Progenitor cell of endocrine pancreas (in vitro differentiated cells): ENCODE measurements around the gene UPK3A. TPM values are rescaled to one million over a fixed set of nuclear protein-coding genes. Genes with fewer than 3 reads are reported as not detected.

Source experiments
- DNase-seq: peaks from one replicate; pipeline ENCODE4 v3.0.0; 2021; ENCODE audit warnings: low spot score; ENCODE audit not compliant: unreplicated experiment
- H3K27ac Mint-ChIP-seq: 2 replicates; pipeline ENCODE4 v1.8.0; 2021; ENCODE audit warnings: mild to moderate bottlenecking, moderate library complexity, mixed read lengths
- H3K27me3 Mint-ChIP-seq: 2 replicates; pipeline ENCODE4 v1.8.0; 2021; ENCODE audit warnings: mixed read lengths
- H3K36me3 Mint-ChIP-seq: 2 replicates; pipeline ENCODE4 v1.8.0; 2022; ENCODE audit warnings: mixed read lengths; ENCODE audit not compliant: insufficient read depth
- H3K4me1 Mint-ChIP-seq: 2 replicates; pipeline ENCODE4 v1.8.0; 2021; ENCODE audit warnings: low read depth, mixed read lengths
- H3K4me3 Mint-ChIP-seq: 2 replicates; pipeline ENCODE4 v1.8.0; 2021; ENCODE audit warnings: low read depth, mild to moderate bottlenecking, moderate library complexity, mixed read lengths
- H3K9me3 Mint-ChIP-seq: 2 replicates; pipeline ENCODE4 v1.8.0; 2021; ENCODE audit warnings: low read depth, mixed read lengths
- CTCF ChIP-seq: fragments of 200-600 bp; sonication (generic); IDR thresholded peaks from one replicate; pipeline ENCODE4 v1.5.0; 2021; ENCODE audit warnings: antibody characterized with exemption, mild to moderate bottlenecking; ENCODE audit not compliant: unreplicated experiment
- total RNA-seq: library from RNA; stranded (reverse); gene quantifications from 2 replicates; pipeline ENCODE4 v1.2.1, GENCODE V29; 2021

The UPK3A gene
- total RNA-seq, 1 donor from 2014 or later, result 0.57 TPM

GRCh38 chr22:45335854-45336522 is 51.2 kb downstream of the UPK3A start:
- Mint-ChIP-seq H3K36me3 (peaks cover 20% of the 10 kb centered on the region), H3K4me1 (peaks cover 15% of the 10 kb centered on the region), H3K9me3 (no peaks in the 10 kb centered on the region), H3K27ac (peak overlapping the region; percentile 72), H3K4me3 (no peak overlapping the region), H3K27me3 (no peaks in the 10 kb centered on the region)
- TF ChIP-seq CTCF, result no peak
- no peak for DNase-seq

- Mint-ChIP-seq H3K9me3 (no peaks in the 10 kb centered on the region), H3K27me3 (no peaks in the 10 kb centered on the region), H3K4me1 (peaks cover 15% of the 10 kb centered on the region), H3K27ac (peak overlapping the region; percentile 72), H3K4me3 (peak overlapping the region; percentile 59), H3K36me3 (peaks cover 20% of the 10 kb centered on the region)
- DNase-seq, result no peak
- TF ChIP-seq CTCF, result no peak
Observed at GRCh38 chr22:45336971-45337431, 52.3 kb downstream of the UPK3A start.

GRCh38 chr22:45337536-45337935 is 52.8 kb downstream of the UPK3A start:
- peaks cover 20% of the 10 kb centered on the region for H3K36me3 Mint-ChIP-seq
- DNase-seq, result no peak
- H3K4me3 Mint-ChIP-seq, result no peak overlapping the region
- peak overlapping the region; percentile 72 for H3K27ac Mint-ChIP-seq
- no peaks in the 10 kb centered on the region for H3K9me3 Mint-ChIP-seq
- H3K27me3 Mint-ChIP-seq, result no peaks in the 10 kb centered on the region
- peaks cover 15% of the 10 kb centered on the region for H3K4me1 Mint-ChIP-seq
- TF ChIP-seq CTCF, result no peak

- Mint-ChIP-seq H3K4me3 (no peak overlapping the region), H3K9me3 (no peaks in the 10 kb centered on the region), H3K36me3 (peaks cover 20% of the 10 kb centered on the region), H3K27me3 (no peaks in the 10 kb centered on the region), H3K27ac (no peak overlapping the region), H3K4me1 (peaks cover 15% of the 10 kb centered on the region)
- DNase-seq, result no peak
- TF ChIP-seq CTCF, result no peak
Observed at GRCh38 chr22:45338795-45339194, 54.0 kb downstream of the UPK3A start.

GRCh38 chr22:45340323-45340722 is 55.6 kb downstream of the UPK3A start:
- no peak for TF ChIP-seq CTCF
- no peaks in the 10 kb centered on the region for H3K9me3 Mint-ChIP-seq
- peaks cover 17% of the 10 kb centered on the region for H3K36me3 Mint-ChIP-seq
- peaks cover 15% of the 10 kb centered on the region for H3K4me1 Mint-ChIP-seq
- H3K27ac Mint-ChIP-seq, result no peak overlapping the region
- no peak overlapping the region for H3K4me3 Mint-ChIP-seq
- DNase-seq, result no peak
- no peaks in the 10 kb centered on the region for H3K27me3 Mint-ChIP-seq
